Posterior vena cava (tissue), 2 donors: Measurements from ENCODE around the gene TIMP2. TPM values are rescaled to one million over a fixed set of nuclear protein-coding genes. Genes with fewer than 3 reads are reported as not detected.
"Not testable (repeated sequence)": the region's sequence is repeated elsewhere in the genome, so short reads cannot be mapped to it uniquely, and the experiment has no call there.

Experiments used
- DNase-seq: peaks from one replicate; pipeline ENCODE4 v3.0.0-alpha.2; 2020; ENCODE audit warnings: low spot score
- intact Hi-C, 2 donors: fragments of 100-400 bp; cut with DNase I; formaldehyde crosslinking; loops; one replicate each; pipeline versions ENCODE4 v1.14.1 to v1.14.2; 2022 to 2023
- long read RNA-seq, 2 donors: library from polyadenylated mRNA; unstranded; transcript quantifications; one replicate each; pipeline ENCODE4 v2.0.0, GENCODE V29; 2020 to 2021
- total RNA-seq, 2 donors: library from RNA; stranded (reverse); fragmentation: NEBNext Ultra II Directional; extraction: Animal tissue kit (Norgen Biotek cat#: 25700); gene quantifications; one replicate each; pipeline ENCODE4 v1.2.1, GENCODE V29; 2021
- donor health status: DM: yes; HTN: yes; CAD: no.
- donor health status: DM: yes; HTN: yes; CAD: no.

TIMP2 gene
- total RNA-seq, result 100 to 1,000 TPM; 484 to 701 TPM
- long read RNA-seq, donor 1, transcript TIMP2-201 (5 exons, 3,652 nt), result major isoform, 6 of 55 reads
- long read RNA-seq, donor 1, partial matches to known transcripts, result 2 of 55 reads
- long read RNA-seq, donor 1, other reads (novel, unspliced or antisense), result 47 of 55 reads
- long read RNA-seq, donor 2, partial matches to known transcripts, result 0 of 88 reads
- long read RNA-seq, donor 2, other reads (novel, unspliced or antisense), result 88 of 88 reads

DNA sequence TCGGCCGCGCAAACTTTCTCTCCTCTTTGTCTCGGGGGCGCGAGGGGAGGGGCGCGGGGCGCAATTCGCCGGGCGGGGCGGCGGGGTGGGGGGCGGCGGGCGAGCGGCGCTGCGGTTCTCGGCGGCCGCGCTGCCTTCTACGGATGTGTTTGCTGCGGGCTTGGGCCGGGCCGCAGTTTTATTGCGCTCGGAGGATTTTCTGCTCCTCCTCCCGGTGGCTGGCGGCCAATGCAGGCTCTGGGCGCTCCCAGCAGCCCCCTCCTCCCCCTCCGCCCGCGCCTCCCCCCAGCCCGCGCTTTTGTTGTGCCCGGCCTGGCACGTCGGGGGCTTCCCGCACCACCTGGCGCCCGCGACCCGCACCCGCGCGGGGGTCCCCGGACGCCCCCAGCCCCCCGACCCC is at the start of gene TIMP2:
Gene TIMP2 (minus strand): TSS at position 154 of the 400 bp plus-strand sequence. CDS start 299 bp downstream, outside the sequence.
- DNase-seq, result peak; percentile 97
- intact Hi-C loops, result loop anchor here in 1 of 2 donors (5.0 kb wide), 1 partner anchor 1857 kb away; no protein-coding TSS in a partner anchor

DNA sequence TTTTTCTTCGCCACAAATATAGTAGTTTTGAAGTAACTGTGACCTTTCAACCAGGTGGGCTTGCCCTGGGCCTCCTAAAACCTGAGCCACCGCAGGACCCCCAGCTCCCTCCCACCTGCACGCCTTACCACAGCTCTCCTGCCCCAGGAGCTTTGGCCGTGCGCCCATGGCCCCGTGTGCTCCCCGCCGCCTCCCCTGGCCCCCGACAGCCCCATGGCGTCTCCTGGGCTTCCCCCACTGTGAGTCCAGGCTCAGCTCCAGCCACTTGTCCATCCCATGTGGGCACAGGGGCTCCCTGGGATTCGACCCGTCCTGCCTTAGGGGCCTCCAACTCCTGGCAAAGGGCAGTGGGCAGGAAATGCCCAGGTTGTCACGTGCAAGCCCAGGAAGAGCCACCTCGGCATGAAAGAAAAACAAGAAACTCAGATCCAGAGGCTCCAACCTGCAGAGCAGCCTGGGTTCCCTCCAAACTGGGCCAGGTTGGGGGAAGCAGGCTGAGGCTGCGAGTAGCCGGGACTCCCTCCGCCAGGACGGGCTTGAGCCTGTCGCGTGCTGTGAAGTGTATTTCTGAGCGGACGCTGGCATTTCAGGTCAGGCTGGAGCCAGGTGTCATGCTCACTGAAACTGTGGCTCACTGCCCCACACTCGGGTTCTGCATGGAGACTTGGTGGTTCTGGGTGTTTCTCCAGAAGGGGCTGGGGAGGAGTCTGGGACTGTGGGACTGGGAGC is 48.8 kb upstream of the TIMP2 start:
- intact Hi-C loops, result loop anchor here (2.0 to 5.0 kb wide), 2 partner anchors 77 to 112 kb away; no protein-coding TSS in a partner anchor
- DNase-seq, result peak; percentile 75

DNA sequence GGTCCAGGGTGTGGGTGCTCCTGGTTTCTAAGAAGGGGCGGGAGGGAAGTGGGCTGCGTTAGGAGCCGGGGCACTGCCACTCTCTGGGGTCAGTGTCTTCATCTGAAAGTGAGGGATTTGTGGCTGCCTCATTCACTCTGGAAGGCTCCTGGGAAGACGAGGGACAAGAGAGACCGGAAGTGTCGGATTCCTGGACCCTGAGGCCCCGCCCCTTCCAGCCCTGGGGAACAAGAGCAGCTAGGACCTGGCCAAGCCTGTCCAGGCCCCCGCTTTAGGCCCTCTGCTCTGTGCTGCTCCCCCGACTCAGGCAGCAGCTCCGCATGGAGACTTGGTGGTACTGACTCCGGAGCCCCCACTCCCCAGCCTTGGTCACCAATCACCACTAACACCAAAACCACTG is 48.0 kb upstream of the TIMP2 start:
- no peak for DNase-seq
- intact Hi-C loops, result loop anchor here (5.0 kb wide), 1 partner anchor 111 kb away; no protein-coding TSS in a partner anchor

GRCh38 chr17:78972507-78973105 is 47.4 kb upstream of the TIMP2 start:
- intact Hi-C loops, result loop anchor here (5.0 kb wide), 1 partner anchor 110 kb away; no protein-coding TSS in a partner anchor
- no peak for DNase-seq

DNA sequence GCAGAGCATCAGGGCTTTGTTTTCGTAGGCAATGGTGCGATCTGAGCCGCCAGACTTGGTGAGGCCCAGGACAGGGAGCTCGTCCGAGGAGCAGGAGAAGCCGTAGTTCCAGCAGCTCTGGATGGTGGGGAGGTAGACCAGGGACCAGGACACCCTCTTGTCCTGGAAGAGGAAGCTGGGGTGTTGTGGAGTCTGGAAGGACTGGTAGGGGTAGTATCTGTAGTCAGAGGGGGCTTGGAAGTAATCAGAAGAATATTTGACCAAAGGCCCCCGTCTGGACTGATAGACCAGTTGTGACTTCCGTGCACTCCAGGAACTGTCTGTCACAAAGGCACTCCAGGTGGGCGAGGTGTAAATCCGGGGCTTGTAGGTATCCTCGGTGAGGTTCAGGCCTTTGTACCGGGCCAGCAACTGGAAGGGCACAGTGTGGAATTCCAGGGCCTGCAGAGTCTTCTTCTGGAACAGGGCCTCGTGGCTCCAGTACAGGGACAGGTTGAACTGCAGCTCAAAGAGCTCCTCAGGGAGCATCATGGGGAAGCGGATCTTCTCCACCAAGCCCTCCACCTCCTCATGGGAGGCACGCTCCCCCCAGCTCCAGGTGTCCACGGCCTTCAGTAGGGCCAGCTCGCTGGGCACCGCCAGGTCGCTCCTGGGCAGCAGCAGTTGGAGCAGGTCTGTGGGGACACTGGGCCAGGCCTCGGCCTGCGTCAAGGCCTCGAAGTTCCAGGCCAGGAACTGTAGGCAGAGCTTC is 46.7 kb upstream of the TIMP2 start:
- DNase-seq, result no peak
- intact Hi-C loops, result loop anchor here (5.0 kb wide), 1 partner anchor 110 kb away; no protein-coding TSS in a partner anchor

DNA sequence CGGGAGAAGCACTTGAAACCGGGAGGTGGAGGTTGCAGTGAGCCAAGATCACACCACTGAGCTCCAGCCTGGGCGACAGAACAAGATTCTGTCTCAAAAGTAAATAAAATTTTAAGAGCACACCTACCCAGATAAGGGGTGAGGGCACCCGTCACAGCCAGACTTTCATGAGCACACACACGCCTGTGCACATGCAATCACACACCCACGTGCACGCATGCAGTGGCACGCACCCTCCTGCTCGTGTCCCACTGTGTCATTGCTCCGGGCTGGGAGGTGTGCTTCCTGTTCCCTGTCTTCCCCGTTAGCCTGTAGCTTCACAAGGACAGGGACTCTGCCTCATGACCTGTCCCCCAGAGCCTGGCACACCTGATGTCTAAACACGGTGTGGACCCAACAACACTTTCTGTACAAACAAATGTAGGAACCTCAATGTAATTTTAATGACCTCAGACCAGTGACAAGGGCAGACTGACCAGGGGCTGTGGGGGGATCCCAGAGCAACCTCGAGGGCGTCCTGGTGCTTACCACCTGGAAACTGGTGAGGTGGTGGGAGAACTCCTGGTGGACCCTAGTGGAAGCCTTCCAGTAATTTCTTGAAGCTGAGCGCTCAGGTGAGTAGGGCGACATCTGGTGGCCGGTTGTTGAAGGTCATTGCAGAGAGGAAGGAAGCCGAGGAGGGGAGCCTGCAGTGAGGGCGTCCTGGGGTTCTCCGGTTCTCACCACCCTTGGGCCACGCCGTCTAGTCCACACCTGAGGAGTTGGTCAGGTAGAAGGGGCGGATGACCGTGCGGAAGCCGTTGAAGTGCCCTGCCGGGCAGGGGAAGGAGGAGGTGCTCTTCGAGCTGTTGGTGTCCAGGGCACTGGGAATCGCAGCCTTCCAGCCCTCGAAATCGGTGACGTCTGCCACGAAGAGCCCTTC is 45.9 kb upstream of the TIMP2 start:
- intact Hi-C loops, result loop anchor here (5.0 kb wide), 1 partner anchor 109 kb away; no protein-coding TSS in a partner anchor
- peak; percentile 93 for DNase-seq

DNA sequence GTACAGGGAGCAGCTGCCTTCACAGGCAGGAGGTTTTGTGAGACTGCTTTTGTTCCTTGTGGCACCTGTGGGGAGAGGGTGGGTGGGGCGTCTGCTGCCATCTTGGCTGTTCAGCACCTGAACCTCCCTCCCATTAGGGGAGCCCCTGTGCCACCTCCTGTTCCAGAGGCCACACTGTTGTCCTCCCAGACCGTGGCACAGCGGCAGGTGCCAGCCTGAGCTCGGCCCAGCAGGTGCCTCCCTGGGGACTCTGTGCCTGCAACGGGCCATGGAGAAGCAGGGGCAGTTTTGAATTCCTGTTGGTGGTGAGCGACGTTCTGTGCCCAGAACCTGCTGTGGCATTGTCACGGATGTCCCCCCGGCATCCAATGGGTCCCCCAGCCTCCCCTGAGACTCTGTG is 44.7 kb upstream of the TIMP2 start:
- no peak for DNase-seq
- intact Hi-C loops, result loop anchor here (5.0 kb wide), 1 partner anchor 108 kb away; no protein-coding TSS in a partner anchor

DNA sequence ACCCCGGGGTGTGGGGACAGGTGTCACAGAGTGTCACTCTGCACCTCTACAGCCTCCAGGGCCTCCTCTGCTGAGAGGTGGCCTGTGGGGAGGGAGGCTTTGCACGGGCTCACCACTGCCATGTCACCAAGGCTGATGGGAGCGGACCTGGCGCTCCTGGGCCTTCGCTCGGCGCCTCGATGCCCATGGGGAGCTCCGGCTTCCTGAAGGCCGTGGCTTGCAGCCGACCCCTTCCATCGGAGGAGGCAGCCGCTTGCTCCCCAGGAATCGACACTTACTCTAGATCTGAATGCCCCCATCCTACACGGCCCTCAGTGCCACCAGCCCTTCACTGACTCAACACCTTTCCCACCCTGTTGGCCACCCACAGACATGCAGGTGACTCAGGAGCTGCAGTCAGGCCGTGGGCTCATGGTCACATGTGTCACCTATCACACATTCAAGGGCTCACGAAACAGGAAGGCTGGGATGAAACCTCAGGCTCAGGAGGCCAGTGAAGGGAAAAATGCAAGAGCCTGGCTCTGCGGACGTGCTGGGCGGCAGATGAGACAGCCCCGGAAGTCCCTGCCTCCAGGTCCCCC is 42.7 kb upstream of the TIMP2 start:
- intact Hi-C loops, result no loop called here
- DNase-seq, result no peak

DNA sequence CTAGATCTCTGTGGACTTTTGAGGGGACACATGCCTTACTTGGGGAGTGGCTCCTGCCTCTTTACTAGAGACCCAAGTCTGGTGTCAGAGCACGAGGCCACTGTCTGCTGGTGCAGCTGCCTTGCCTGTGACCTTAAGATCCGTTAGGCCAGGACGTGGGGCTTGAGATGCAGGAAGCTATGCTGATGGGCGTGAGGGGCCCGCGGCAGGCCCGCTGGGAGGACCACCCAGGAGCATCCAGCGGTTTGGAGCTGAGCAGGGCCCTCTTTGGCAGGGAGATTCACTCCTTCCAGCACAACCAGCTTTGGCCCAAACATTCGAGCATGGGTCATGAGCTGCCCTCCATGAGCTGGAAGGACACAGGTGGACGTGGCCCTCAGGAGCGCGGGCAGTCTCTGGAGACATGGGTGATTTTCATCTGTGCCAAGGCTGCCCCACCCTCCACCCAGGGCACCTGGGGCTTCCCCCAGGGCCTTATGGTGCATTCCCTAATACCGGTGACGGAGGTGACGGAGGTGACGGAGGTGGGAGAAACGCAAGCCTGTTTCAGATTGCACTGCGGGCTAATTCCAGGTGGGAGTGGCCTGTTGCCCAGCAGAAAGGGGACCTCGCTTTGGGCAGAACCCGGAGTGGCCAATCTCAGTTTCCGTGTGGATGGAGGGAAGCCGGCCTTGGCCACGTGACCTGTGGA is 41.9 kb upstream of the TIMP2 start:
- intact Hi-C loops, result no loop called here
- no peak for DNase-seq

DNA sequence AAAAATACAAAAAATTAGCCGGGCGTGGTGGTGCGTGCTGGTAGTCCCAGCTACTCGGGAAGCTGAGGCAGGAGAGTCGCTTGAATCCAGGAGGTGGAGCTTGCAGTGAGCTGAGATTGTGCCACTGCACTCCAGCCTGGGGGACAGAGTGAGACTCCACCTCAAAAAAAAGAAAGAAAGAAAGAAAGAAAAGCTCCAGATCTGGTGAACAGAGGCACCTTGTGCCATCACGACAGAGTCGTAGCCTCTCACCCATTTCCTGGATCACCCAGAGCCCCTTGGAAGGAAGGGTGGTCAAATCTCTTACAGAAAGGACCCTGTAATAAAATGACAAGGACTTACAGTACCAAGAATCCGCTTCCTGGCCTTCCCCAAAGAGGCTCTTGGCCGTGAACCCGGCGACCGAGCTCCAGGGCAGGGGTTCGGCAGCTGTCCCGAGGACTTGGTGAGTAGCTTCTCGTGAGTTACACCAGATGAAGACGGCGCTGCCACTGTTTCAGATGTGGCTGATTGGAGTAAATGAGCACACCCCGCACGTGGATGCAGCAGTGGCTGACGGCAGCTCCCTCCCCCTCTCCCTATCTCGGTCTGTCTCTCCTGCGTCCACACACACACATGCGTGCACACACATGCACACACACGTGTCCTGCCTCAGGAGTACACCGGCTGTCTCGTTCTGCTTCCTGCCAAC is 41.1 kb upstream of the TIMP2 start:
- intact Hi-C loops, result no loop called here
- no peak for DNase-seq

- intact Hi-C loops, result no loop called here
- DNase-seq, result no peak
Observed at GRCh38 chr17:78965491-78965924, 40.3 kb upstream of the TIMP2 start.

DNA sequence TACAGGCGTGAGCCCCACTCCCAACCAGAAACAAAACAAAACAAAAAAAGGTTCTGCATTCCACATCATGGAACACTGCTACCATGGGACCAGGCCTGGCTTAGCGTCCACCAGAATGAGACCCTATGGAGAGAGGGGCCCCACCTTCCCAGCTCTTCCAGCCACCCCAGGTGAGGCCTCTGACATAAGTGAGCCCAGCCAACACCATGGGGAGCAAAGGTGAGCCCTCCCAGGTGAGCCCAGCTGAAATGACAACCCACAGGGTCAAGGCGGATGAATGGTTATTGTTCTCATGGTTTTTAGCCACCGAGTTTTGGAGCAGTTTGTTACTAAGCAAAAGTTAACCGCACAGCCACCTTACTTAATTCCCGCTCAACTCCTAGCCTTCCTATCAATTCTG is 38.2 kb upstream of the TIMP2 start:
- intact Hi-C loops, result no loop called here
- DNase-seq, result no peak

DNA sequence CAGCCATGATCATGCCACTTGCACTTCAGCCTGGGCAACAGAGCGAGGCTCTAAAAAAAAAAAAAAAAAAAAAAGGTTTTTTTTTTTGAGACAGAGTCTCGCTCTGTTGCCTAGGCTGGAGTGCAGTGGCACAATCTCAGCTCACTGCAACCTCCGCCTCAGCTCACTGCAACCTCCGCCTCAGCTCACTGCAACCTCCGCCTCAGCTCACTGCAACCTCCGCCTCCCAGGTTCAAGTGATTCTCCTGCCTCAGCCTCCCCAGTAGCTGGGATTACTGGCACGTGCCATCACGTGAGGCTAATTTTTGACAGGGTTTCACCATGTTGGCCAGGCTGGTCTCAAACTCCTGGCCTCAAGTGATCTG is 37.8 kb upstream of the TIMP2 start:
- DNase-seq, intact Hi-C loops: not testable (repeated sequence)

GRCh38 chr17:78962345-78962983 is 37.3 kb upstream of the TIMP2 start:
- intact Hi-C loops, result no loop called here
- no peak for DNase-seq

DNA sequence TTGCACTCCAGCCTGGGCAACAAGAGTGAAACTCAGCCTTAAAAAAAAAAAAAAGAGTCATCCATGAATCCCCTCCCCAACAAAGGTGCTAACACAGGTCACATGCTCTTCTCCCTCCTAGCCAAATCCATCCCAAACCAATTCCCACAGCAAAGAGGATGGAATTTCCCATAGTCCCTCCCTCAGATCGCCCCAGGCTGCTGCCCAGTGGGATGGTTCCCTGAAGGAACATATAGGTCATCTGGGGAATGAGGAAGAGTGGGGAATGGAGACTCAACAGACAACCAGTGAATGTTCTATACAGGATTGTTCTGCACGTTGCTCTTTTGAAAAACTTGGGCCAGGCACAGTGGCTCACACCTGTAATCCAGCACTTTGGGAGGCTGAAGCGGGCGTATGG is 36.4 kb upstream of the TIMP2 start:
- intact Hi-C loops, result no loop called here
- DNase-seq, result no peak

DNA sequence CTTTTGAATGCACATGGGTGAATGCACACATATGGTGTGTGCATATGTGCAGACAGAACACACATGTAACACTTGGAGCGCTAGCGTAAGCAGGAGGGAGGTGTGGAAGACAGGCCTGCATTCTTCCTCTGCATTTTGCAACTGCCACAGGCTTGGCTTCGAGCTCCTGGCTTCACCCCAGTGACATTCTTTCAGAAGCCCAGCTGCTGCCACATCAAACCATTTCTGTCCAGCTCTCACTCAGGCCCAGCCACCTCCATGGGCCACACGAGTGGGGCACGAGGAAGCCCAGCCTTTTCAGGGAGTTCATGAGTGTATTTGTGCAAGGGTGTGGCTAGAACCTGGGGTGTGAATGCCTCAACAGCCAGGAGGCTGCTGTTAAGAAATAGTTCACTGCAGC is 35.7 kb upstream of the TIMP2 start:
- intact Hi-C loops, result no loop called here
- no peak for DNase-seq
